SU-DHL-6 (cell line): ENCODE measurements around the gene MRPS2.

Source experiments
- H2AFZ ChIP-seq: fragments of 200-600 bp; sonication (generic); 2 replicates; pipeline ENCODE4 v1.6.1; 2014; ENCODE audit warnings: low read depth, mild to moderate bottlenecking, moderate library complexity, mixed read lengths, antibody characterized with exemption, low read length; ENCODE audit not compliant: severe bottlenecking
- H3F3A ChIP-seq: fragments of 200-600 bp; shearing (Covaris generic); 2 replicates; pipeline ENCODE4 v1.6.0; 2016; ENCODE audit warnings: antibody characterized with exemption, mild to moderate bottlenecking; ENCODE audit not compliant: insufficient read depth
- H3K27ac ChIP-seq: fragments of 200-600 bp; sonication (generic); 2 replicates; pipeline ENCODE4 v1.5.1; 2016; ENCODE audit warnings: low read depth, mild to moderate bottlenecking, low read length, moderate library complexity, mixed read lengths
- H3K27me3 ChIP-seq: fragments of 200-600 bp; sonication (generic), shearing (Covaris generic); 2 replicates; pipeline ENCODE4 v1.6.0; 2014; ENCODE audit warnings: mild to moderate bottlenecking, low read length
- H3K36me3 ChIP-seq: fragments of 200-600 bp; sonication (generic); 2 replicates; pipeline ENCODE4 v1.6.1; 2014; ENCODE audit warnings: mild to moderate bottlenecking, low read length, mixed read lengths
- H3K4me2 ChIP-seq: fragments of 300-600, 200-600 bp; shearing (Covaris generic), sonication (generic); 2 replicates; pipeline ENCODE4 v1.6.0; 2014; ENCODE audit warnings: low read length, low read depth, mild to moderate bottlenecking; ENCODE audit not compliant: poor library complexity, severe bottlenecking
- H3K4me3 ChIP-seq: fragments of 200-600 bp; sonication (generic); 2 replicates; pipeline ENCODE4 v1.5.1; 2014; ENCODE audit warnings: antibody characterized with exemption, low read length, mild to moderate bottlenecking, mixed read lengths; ENCODE audit not compliant: insufficient read depth, poor library complexity, severe bottlenecking
- H3K79me2 ChIP-seq: fragments of 200-600 bp; sonication (generic); 2 replicates; pipeline ENCODE4 v1.6.1; 2014; ENCODE audit warnings: mild to moderate bottlenecking, low read length, moderate library complexity; ENCODE audit not compliant: insufficient read depth
- H3K9ac ChIP-seq: fragments of 200-600 bp; sonication (generic); 2 replicates; pipeline ENCODE4 v1.7.0; 2014; ENCODE audit warnings: mild to moderate bottlenecking, low read length
- H3K9me2 ChIP-seq: fragments of 200-600 bp; sonication (generic); replicated peaks from 2 replicates; pipeline ENCODE4 v1.6.1; 2014; ENCODE audit warnings: low read length; ENCODE audit not compliant: insufficient read depth
- H3K9me3 ChIP-seq: fragments of 200-600 bp; sonication (generic); 2 replicates; pipeline ENCODE4 v1.6.1; 2014; ENCODE audit warnings: low read length, mixed read lengths; ENCODE audit not compliant: insufficient read depth
- H4K20me1 ChIP-seq: fragments of 200-600 bp; sonication (generic); 2 replicates; pipeline ENCODE4 v1.6.1; 2014; ENCODE audit warnings: low read depth, mild to moderate bottlenecking, antibody characterized with exemption, low read length, moderate library complexity, mixed read lengths
- EZH2phosphoT487 ChIP-seq: fragments of 200-600 bp; sonication (generic), shearing (Covaris generic); conservative IDR thresholded peaks from 2 replicates; pipeline ENCODE4 v1.6.1; 2018; ENCODE audit warnings: mild to moderate bottlenecking, antibody characterized with exemption, low read length, moderate library complexity, mixed read lengths
- TF ChIP-seq, protein P1 (sequence below): fragments of 200-600 bp; sonication (generic); IDR thresholded peaks from one replicate; pipeline ENCODE4 v1.5.1; 2017; ENCODE audit warnings: antibody characterized with exemption, mild to moderate bottlenecking, low read length, moderate library complexity; ENCODE audit not compliant: insufficient read depth, poor library complexity, severe bottlenecking

The MRPS2 gene

GRCh38 chr9:135488527-135488926 is 12.0 kb upstream of the MRPS2 start:
- no peak overlapping the region for H2AFZ ChIP-seq
- H3K9ac ChIP-seq: no peak overlapping the region
- no peaks in the 10 kb centered on the region for H4K20me1 ChIP-seq
- H3K27me3 ChIP-seq: no peaks in the 10 kb centered on the region
- no peaks in the 10 kb centered on the region for H3K9me3 ChIP-seq
- TF ChIP-seq EZH2phosphoT487: no peak
- H3K4me3 ChIP-seq: no peak overlapping the region
- H3K79me2 ChIP-seq: no peaks in the 10 kb centered on the region
- H3K36me3 ChIP-seq: no peaks in the 10 kb centered on the region
- no peak overlapping the region for H3K27ac ChIP-seq
- no peak overlapping the region for H3K4me2 ChIP-seq
- H3K9me2 ChIP-seq: no peaks in the 10 kb centered on the region
- no peaks in the 10 kb centered on the region for H3F3A ChIP-seq

- Histone ChIP-seq H3K4me3 (no peak overlapping the region), H3K4me2 (no peak overlapping the region), H2AFZ (no peak overlapping the region), H3K36me3 (no peaks in the 10 kb centered on the region), H4K20me1 (no peaks in the 10 kb centered on the region), H3K9me2 (no peaks in the 10 kb centered on the region), H3K79me2 (no peaks in the 10 kb centered on the region), H3K27me3 (no peaks in the 10 kb centered on the region), H3K27ac (no peak overlapping the region), H3K9ac (no peak overlapping the region), H3F3A (no peaks in the 10 kb centered on the region), H3K9me3 (no peaks in the 10 kb centered on the region)
- TF ChIP-seq, protein P1, sequence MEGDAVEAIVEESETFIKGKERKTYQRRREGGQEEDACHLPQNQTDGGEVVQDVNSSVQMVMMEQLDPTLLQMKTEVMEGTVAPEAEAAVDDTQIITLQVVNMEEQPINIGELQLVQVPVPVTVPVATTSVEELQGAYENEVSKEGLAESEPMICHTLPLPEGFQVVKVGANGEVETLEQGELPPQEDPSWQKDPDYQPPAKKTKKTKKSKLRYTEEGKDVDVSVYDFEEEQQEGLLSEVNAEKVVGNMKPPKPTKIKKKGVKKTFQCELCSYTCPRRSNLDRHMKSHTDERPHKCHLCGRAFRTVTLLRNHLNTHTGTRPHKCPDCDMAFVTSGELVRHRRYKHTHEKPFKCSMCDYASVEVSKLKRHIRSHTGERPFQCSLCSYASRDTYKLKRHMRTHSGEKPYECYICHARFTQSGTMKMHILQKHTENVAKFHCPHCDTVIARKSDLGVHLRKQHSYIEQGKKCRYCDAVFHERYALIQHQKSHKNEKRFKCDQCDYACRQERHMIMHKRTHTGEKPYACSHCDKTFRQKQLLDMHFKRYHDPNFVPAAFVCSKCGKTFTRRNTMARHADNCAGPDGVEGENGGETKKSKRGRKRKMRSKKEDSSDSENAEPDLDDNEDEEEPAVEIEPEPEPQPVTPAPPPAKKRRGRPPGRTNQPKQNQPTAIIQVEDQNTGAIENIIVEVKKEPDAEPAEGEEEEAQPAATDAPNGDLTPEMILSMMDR: no peak
- no peak for TF ChIP-seq EZH2phosphoT487
Observed at GRCh38 chr9:135489188-135489906, 11.1 kb upstream of the MRPS2 start.

DNA sequence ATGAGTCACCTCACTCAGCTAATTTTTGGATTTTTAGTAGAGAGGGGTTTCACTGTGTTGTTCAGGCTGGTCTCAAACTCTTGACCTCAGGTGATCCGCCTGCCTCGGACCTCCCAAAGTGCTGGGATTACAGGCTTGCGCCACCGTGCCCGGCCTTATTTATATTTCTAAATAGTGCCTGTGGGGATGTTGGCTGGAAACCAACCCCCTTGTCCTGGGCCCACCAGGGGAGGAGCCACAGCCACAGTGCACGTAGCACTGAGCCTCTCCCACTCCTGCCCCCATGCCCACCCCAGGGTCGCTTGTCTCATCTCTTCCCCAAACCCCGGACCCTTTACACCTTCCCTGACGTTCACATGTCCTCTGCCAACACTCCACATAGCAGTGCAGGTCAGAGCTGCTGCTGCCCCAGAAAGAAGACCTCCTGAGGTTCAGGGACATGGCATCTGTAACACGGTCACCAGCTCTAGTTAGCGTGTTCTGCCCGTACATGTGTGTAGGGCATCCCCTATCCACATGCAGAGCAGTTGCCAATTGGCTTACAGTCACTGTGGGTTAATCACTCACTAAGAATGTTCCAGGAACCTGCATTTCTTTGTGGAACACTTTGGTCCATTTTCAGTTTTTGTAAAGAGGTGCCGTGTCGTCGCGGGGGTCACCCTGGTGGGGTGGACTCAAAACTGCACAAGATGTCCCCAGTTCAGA is 10.2 kb upstream of the MRPS2 start:
- H4K20me1 ChIP-seq: no peaks in the 10 kb centered on the region
- no peak overlapping the region for H3K9ac ChIP-seq
- H3K27me3 ChIP-seq: no peaks in the 10 kb centered on the region
- no peak overlapping the region for H3K27ac ChIP-seq
- H3F3A ChIP-seq: no peaks in the 10 kb centered on the region
- no peaks in the 10 kb centered on the region for H3K9me3 ChIP-seq
- no peak overlapping the region for H2AFZ ChIP-seq
- H3K4me3 ChIP-seq: no peak overlapping the region
- H3K9me2 ChIP-seq: no peaks in the 10 kb centered on the region
- no peaks in the 10 kb centered on the region for H3K36me3 ChIP-seq
- TF ChIP-seq EZH2phosphoT487: no peak
- TF ChIP-seq, protein P1: no peak
- H3K79me2 ChIP-seq: no peaks in the 10 kb centered on the region
- H3K4me2 ChIP-seq: no peak overlapping the region

DNA sequence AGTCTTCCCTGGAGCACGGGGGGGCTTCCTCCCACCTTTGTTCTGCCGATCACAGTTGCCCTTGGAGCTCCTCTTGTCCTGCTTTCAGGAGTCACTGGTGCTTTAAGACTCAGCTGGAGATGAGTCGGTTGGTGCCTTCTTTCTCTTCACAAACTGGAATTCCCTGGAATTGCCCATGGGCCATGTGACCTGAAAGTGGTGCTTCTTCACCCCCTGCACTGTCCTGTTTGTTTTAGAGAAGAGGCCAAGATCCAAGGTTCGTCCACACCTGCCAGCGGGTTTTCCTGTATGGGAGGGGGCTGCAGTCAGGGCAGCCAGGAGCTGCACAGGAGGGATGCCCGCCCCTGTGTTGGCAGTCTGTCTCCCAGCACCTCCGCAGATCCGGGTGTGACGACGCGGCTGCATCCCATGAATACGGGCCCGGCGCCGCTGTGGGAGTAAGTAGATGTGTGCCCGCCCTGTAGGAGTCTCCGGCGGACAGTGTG is 9.5 kb upstream of the MRPS2 start:
- no peak for TF ChIP-seq EZH2phosphoT487
- TF ChIP-seq, protein P1: no peak
- Histone ChIP-seq H3K27me3 (no peaks in the 10 kb centered on the region), H4K20me1 (no peaks in the 10 kb centered on the region), H2AFZ (no peak overlapping the region), H3F3A (no peaks in the 10 kb centered on the region), H3K4me3 (no peak overlapping the region), H3K4me2 (no peak overlapping the region), H3K9me2 (no peaks in the 10 kb centered on the region), H3K9me3 (no peaks in the 10 kb centered on the region), H3K36me3 (no peaks in the 10 kb centered on the region), H3K9ac (no peak overlapping the region), H3K79me2 (no peaks in the 10 kb centered on the region), H3K27ac (no peak overlapping the region)
